K562 (cell line): ENCODE results near the gene C6orf47. TPM values are rescaled to one million over a fixed set of nuclear protein-coding genes. Genes with fewer than 3 reads are reported as not detected.

Source experiments
- ATAC-seq: fragments of 200-7000 bp; cut with Tn5 transposase; 3 replicates; pipeline ENCODE4 v1.9.1; 2020; ENCODE audit warnings: moderate library complexity
- BruUV-seq: library from RNA; stranded (reverse); fragments of 400-500 nt; replicated peaks from 2 replicates; lab custom pipeline; 2021; lab: Mats Ljungman, UMichigan
- CTCF ChIA-PET: fragments of 300-600 bp; formaldehyde crosslinking; extraction: SDS; loops from one replicate; lab custom pipeline; 2021; ENCODE audit warnings: low intra/inter-chr PET ratio; lab: Yijun Ruan, JAX
- POLR2A ChIA-PET: fragments of 300-600, 350-650 bp; sonication (Branson Sonifier 250); formaldehyde crosslinking; extraction: SDS; loops from one replicate; lab custom pipeline; 2021; ENCODE audit warnings: antibody characterized with exemption, inconsistent platforms; lab: Yijun Ruan, JAX
- DNase-seq, 4 experiments: peaks; one replicate each; pipeline versions ENCODE4 v3.0.0 to v3.0.0-alpha.2; 2011 to 2018; ENCODE audit warnings: low spot score in 3 of 4, mixed read lengths in 3 of 4; ENCODE audit errors: extremely low read depth in 1 of 4
- FAIRE-seq: peaks from 2 replicates; lab custom pipeline; 2011; peaks lifted over from hg19 to GRCh38; lab: Jason Lieb, UNC
- H2AFZ ChIP-seq: 2 replicates; pipeline ENCODE4 v1.6.0; 2011; ENCODE audit warnings: low read depth, low read length, control low read depth, inconsistent platforms
- H3K27ac ChIP-seq: fragments of 200-600 bp; 3 replicates; pipeline ENCODE4 v1.8.0; 2011; ENCODE audit warnings: low read depth, mild to moderate bottlenecking, control low read depth, inconsistent platforms, low read length, moderate library complexity, mixed read lengths; ENCODE audit errors: extremely low read depth
- H3K27me3 ChIP-seq, 2 experiments: fragments of 300-600 bp in 1 of 2; 2 replicates in 1 of 2; 3 replicates in 1 of 2; pipeline versions ENCODE4 v1.6.0 to v1.8.0; 2011; ENCODE audit warnings: inconsistent platforms in 2 of 2, low read length in 2 of 2, mild to moderate bottlenecking in 1 of 2, mixed read lengths in 1 of 2, moderate library complexity in 1 of 2; ENCODE audit not compliant: control insufficient read depth in 2 of 2, insufficient read depth in 2 of 2
- H3K36me3 ChIP-seq: fragments of 300-600 bp; 3 replicates; pipeline ENCODE4 v1.8.0; 2011; ENCODE audit warnings: mild to moderate bottlenecking, low read length, inconsistent platforms; ENCODE audit not compliant: control insufficient read depth, insufficient read depth
- H3K4me1 ChIP-seq, 2 experiments: fragments of 200-600 bp in 1 of 2; replicated peaks in 1 of 2; 2 replicates in 1 of 2; 3 replicates in 1 of 2; pipeline versions ENCODE4 v1.5.1 to v1.8.0; 2011; ENCODE audit warnings: inconsistent platforms in 2 of 2, low read length in 2 of 2, mild to moderate bottlenecking in 1 of 2, mixed read lengths in 1 of 2, moderate library complexity in 1 of 2; ENCODE audit not compliant: control insufficient read depth in 2 of 2, insufficient read depth in 2 of 2
- H3K4me2 ChIP-seq: 2 replicates; pipeline ENCODE4 v1.6.1; 2011; ENCODE audit warnings: low read length, control low read depth, inconsistent platforms, mixed read lengths; ENCODE audit not compliant: insufficient read depth
- H3K4me3 ChIP-seq: fragments of 200-600 bp; sonication (generic), shearing (Covaris generic); 2 replicates; pipeline ENCODE4 v1.5.1; 2016; ENCODE audit warnings: control low read depth, inconsistent platforms
- H3K79me2 ChIP-seq: fragments of 200-600 bp; 3 replicates; pipeline ENCODE4 v1.8.0; 2011; ENCODE audit warnings: low read length, inconsistent platforms; ENCODE audit not compliant: control insufficient read depth, insufficient read depth
- H3K9ac ChIP-seq, 2 experiments: 2 replicates each; pipeline versions ENCODE4 v1.6.0 to v1.6.1; 2011; ENCODE audit warnings: low read depth in 2 of 2, low read length in 2 of 2, control low read depth in 1 of 2, inconsistent platforms in 1 of 2, mild to moderate bottlenecking in 1 of 2, mixed read lengths in 1 of 2; ENCODE audit not compliant: insufficient read depth in 1 of 2
- H3K9me1 ChIP-seq: one replicate; pipeline ENCODE4 v1.6.0; 2011; ENCODE audit warnings: inconsistent platforms, mild to moderate bottlenecking, low read length, moderate library complexity; ENCODE audit not compliant: control insufficient read depth, insufficient read depth
- H3K9me3 ChIP-seq: replicated peaks from 2 replicates; pipeline ENCODE4 v1.5.1; 2011; ENCODE audit warnings: low read depth, low read length, inconsistent platforms; ENCODE audit not compliant: control insufficient read depth, insufficient read depth
- H4K20me1 ChIP-seq: replicated peaks from 2 replicates; pipeline ENCODE4 v1.6.1; 2011; ENCODE audit warnings: low read length, inconsistent platforms, mixed read lengths; ENCODE audit not compliant: control insufficient read depth, insufficient read depth
- CTBP1 ChIP-seq: fragments of 450-650 bp; IDR thresholded peaks from 2 replicates; pipeline ENCODE4 v1.6.1; 2016; ENCODE audit warnings: borderline replicate concordance
- E2F5 ChIP-seq: sonication (generic); formaldehyde crosslinking; IDR thresholded peaks from 2 replicates; pipeline ENCODE4 v1.8.0; 2022; ENCODE audit warnings: mild to moderate bottlenecking, missing genetic modification reagents
- FOXK2 ChIP-seq, 2 experiments: fragments of 450-650 bp; IDR thresholded peaks in 1 of 2; conservative IDR thresholded peaks in 1 of 2; 2 replicates each; pipeline ENCODE4 v1.6.1; 2016; ENCODE audit warnings: low read depth in 2 of 2, mild to moderate bottlenecking in 1 of 2
- SRSF3 ChIP-seq: fragments of 200-400 bp; formaldehyde crosslinking; IDR thresholded peaks from 2 replicates; pipeline ENCODE4 v1.6.1; 2016; ENCODE audit warnings: mild to moderate bottlenecking, low read length, moderate library complexity; ENCODE audit not compliant: insufficient read depth
- ZEB2 ChIP-seq: fragments of 450-650 bp; IDR thresholded peaks from 2 replicates; pipeline ENCODE4 v1.6.1; 2016
- WGBS: fragments of 100-300 bp; shearing (Covaris generic); methylation state at CpG from one replicate; pipeline ENCODE4 v1.1.6; 2016; ENCODE audit warnings: low coverage, mixed read lengths; ENCODE audit not compliant: insufficient coverage; ENCODE audit errors: missing lambda C conversion rate; 5-methylcytosine and 5-hydroxymethylcytosine counted together
- in situ Hi-C: fragments of 300-500 bp; cut with MboI; formaldehyde crosslinking; loops from 4 replicates; pipeline ENCODE4 v1.15.0; 2018; ENCODE audit warnings: inconsistent platforms, mixed read lengths
- intact Hi-C: fragments of 100-400 bp; cut with micrococcal nuclease; formaldehyde crosslinking; loops from 2 replicates; pipeline ENCODE4 v1.14.2; 2022
- polyA plus RNA-seq, 8 experiments: library from polyadenylated mRNA; depleted of rRNA in 4 of 8; stranded (reverse) in 5 of 8; unstranded in 3 of 8; fragments of >200 nt; fragmentation: Nextera tagmentation in 2 of 8; fragmentation: Illumina TruSeq in 1 of 8; extraction: Ambion mirVana in 2 of 8; extraction: Trizol in 1 of 8; gene quantifications; 2 replicates each; pipeline versions ENCODE4 v1.2.1 to v1.2.3, GENCODE V29; 2011 to 2014; ENCODE audit warnings: inconsistent platforms in 1 of 8, missing spikeins in 1 of 8
- total RNA-seq, 7 experiments: library from RNA; depleted of rRNA in 6 of 7; stranded (reverse); fragments of >200 nt in 6 of 7; fragmentation: Illumina TruSeq in 2 of 7; extraction: Trizol in 2 of 7; gene quantifications; 2 replicates each; pipeline versions ENCODE4 v1.2.1 to v1.2.3, GENCODE V29; 2011 to 2021; ENCODE audit warnings: low replicate concordance in 1 of 7

Gene C6orf47
- total and polyA plus RNA-seq, 9 of the 15 experiments (the other 6 are each of a cell fraction or from before 2014, with no cell fraction given), result 0.14 to 43.8 (median 27.0) TPM

- no peak overlapping the region for H3K27ac ChIP-seq
- peaks cover 25 to 34% of the 10 kb centered on the region in 2 experiments for H3K4me1 ChIP-seq
- no peak for DNase-seq
- H3K36me3 ChIP-seq, result no peaks in the 10 kb centered on the region
- H4K20me1 ChIP-seq, result no peaks in the 10 kb centered on the region
- no TSS peak for BruUV-seq
- WGBS, result 67% methylated on average over 4 of the region's 4 CpGs
- CTCF ChIA-PET, result no interaction called here
- no peaks in the 10 kb centered on the region for H3K9me3 ChIP-seq
- no peak for ATAC-seq
- no peaks in the 10 kb centered on the region for H3K79me2 ChIP-seq
- H3K4me2 ChIP-seq, result no peak overlapping the region
- TF ChIP-seq ZEB2 (no peak), SRSF3 (no peak), FOXK2 (conservative IDR thresholded peaks at IDR 0.05 in 1 of 2, IDR thresholded peaks at IDR 0.05 in 1 of 2; ENCODE audit: low read depth in 2 of 2) (no peak), E2F5 (CRISPR knock-in tag) (no peak), CTBP1 (no peak)
- TF ChIP-seq, all 486 proteins: peak for 0
- in situ Hi-C loops, result no loop called here
- Histone ChIP-seq H2AFZ (no peak overlapping the region), H3K4me3 (no peak overlapping the region), H3K9ac (no peak overlapping the region; a peak in 1 of 4 replicates), H3K9me1 (no peaks in the 10 kb centered on the region), H3K27me3 (no peaks in the 10 kb centered on the region)
- no peak for FAIRE-seq
- intact Hi-C loops, result no loop called here
- POLR2A ChIA-PET, result interaction anchor here (0.8 to 2.2 kb wide), 4 partner anchors 9 to 83 kb away, joined by 3 to 16 read pairs (median 4); partner anchors contain the start of genes MCCD1 and PRRC2A
These were observed 49.6 kb downstream of the C6orf47 start for GRCh38 chr6:31610968-31611367.
